ENCODE data around the gene RAPGEF5. TPM values are rescaled to one million over a fixed set of nuclear protein-coding genes. Genes with fewer than 3 reads are reported as not detected.

The RAPGEF5 gene
- total and polyA plus RNA-seq, 2 donors (not counting 3 experiments of a cell fraction or from before 2014, with no cell fraction given) = 10.0 to 43.2 TPM

- no peak for TF ChIP-seq JUN (IDR thresholded peaks at IDR 0.05; ENCODE audit: borderline replicate concordance, insufficient read depth, insufficient read length, low read depth)
- peaks cover 4 to 17% of the 10 kb centered on the region in 2 experiments for H3K36me3 ChIP-seq (ENCODE audit: control insufficient read depth in 2 of 2, extremely low read depth in 1 of 2, insufficient read depth in 2 of 2, low read length in 2 of 2)
- no peak overlapping the region for H3K4me3 ChIP-seq (replicated peaks in 1 of 3; ENCODE audit: insufficient read depth in 1 of 3, low read depth in 1 of 3, low read length in 3 of 3)
- no peaks in the 10 kb centered on the region for H4K20me1 ChIP-seq (replicated peaks; ENCODE audit: control insufficient read depth, extremely low read depth, insufficient read depth, low read length)
- H3K27ac ChIP-seq (ENCODE audit: insufficient read depth, low read depth, low read length) = no peak overlapping the region
- DNase-seq (ENCODE audit: low read depth, low spot score) (no peak), FAIRE-seq (no peak)
- H3K79me2 ChIP-seq (ENCODE audit: control insufficient read depth, insufficient read depth, low read length) = no peaks in the 10 kb centered on the region
- intact Hi-C loops (cut with micrococcal nuclease) = no loop called here
- CTCF ChIA-PET = no interaction called here
- POLR2A ChIA-PET = interaction anchor here (0.6 kb wide), 1 partner anchor 994 kb away, joined by 6 read pairs; no protein-coding TSS in a partner anchor
- H3K9me1 ChIP-seq (replicated peaks; ENCODE audit: control insufficient read depth, extremely low read depth, insufficient read depth, low read length) = no peaks in the 10 kb centered on the region
- dilution Hi-C loops (cut with MboI; ENCODE audit: extremely low pct_ligation_motif_present, low sequenced_read_pairs) = no loop called here
- H3K9ac ChIP-seq (replicated peaks; ENCODE audit: extremely low read depth, insufficient read depth, low read length) = no peak overlapping the region
- no peak overlapping the region for H2AFZ ChIP-seq (ENCODE audit: low read depth, low read length)
- no peaks in the 10 kb centered on the region for H3K4me1 ChIP-seq (ENCODE audit: control insufficient read depth, extremely low read depth, insufficient read depth, low read length)
- H3K27me3 ChIP-seq (ENCODE audit: control insufficient read depth in 2 of 2, insufficient read depth in 2 of 2, low read length in 2 of 2) = no peaks in the 10 kb centered on the region
- H3K4me2 ChIP-seq (ENCODE audit: insufficient read depth, low read length) = no peak overlapping the region
- H3K9me3 ChIP-seq (replicated peaks; ENCODE audit: control insufficient read depth, insufficient read depth, low read length) = no peaks in the 10 kb centered on the region
- no TSS peak for BruUV-seq (replicated peaks)
These were observed 212.0 kb downstream of the RAPGEF5 start for GRCh38 chr7:22144950-22145349.

GRCh38 chr7:22143491-22143890 is 213.5 kb downstream of the RAPGEF5 start:
- H3K4me3 ChIP-seq (replicated peaks in 1 of 3; ENCODE audit: insufficient read depth in 1 of 3, low read depth in 1 of 3, low read length in 3 of 3) = no peak overlapping the region
- no peak overlapping the region for H2AFZ ChIP-seq (ENCODE audit: low read depth, low read length)
- no peaks in the 10 kb centered on the region for H4K20me1 ChIP-seq (replicated peaks; ENCODE audit: control insufficient read depth, extremely low read depth, insufficient read depth, low read length)
- no peaks in the 10 kb centered on the region for H3K9me1 ChIP-seq (replicated peaks; ENCODE audit: control insufficient read depth, extremely low read depth, insufficient read depth, low read length)
- dilution Hi-C loops (cut with MboI; ENCODE audit: extremely low pct_ligation_motif_present, low sequenced_read_pairs) = no loop called here
- ChIA-PET CTCF (interaction anchor here (1.2 to 1.5 kb wide), 2 partner anchors 13 to 16 kb away, joined by 3 read pairs; no protein-coding TSS in a partner anchor), POLR2A (no interaction called here)
- TF ChIP-seq JUN (IDR thresholded peaks at IDR 0.05; ENCODE audit: borderline replicate concordance, insufficient read depth, insufficient read length, low read depth) (no peak), GATA2 (IDR thresholded peaks at IDR 0.05; ENCODE audit: insufficient read depth, insufficient read length, low read depth, low read length) (no peak), POLR2A (IDR thresholded peaks at IDR 0.05; ENCODE audit: low read depth, low read length) (no peak), MYC (IDR thresholded peaks at IDR 0.05; ENCODE audit: low read depth, low read length) (no peak), POLR2AphosphoS5 (IDR thresholded peaks at IDR 0.05; ENCODE audit: insufficient read depth, low read depth, low read length) (no peak), CTCF (IDR thresholded peaks at IDR 0.05; ENCODE audit: extremely low read depth in 1 of 2, insufficient read depth in 1 of 2, low read depth in 1 of 2, low read length in 2 of 2) (no peak)
- BruUV-seq (replicated peaks) = no TSS peak
- no peaks in the 10 kb centered on the region for H3K27me3 ChIP-seq (ENCODE audit: control insufficient read depth in 2 of 2, insufficient read depth in 2 of 2, low read length in 2 of 2)
- H3K9me3 ChIP-seq (replicated peaks; ENCODE audit: control insufficient read depth, insufficient read depth, low read length) = no peaks in the 10 kb centered on the region
- intact Hi-C loops (cut with micrococcal nuclease) = no loop called here
- FAIRE-seq (no peak), DNase-seq (ENCODE audit: low read depth, low spot score) (no peak)
- no peaks in the 10 kb centered on the region for H3K79me2 ChIP-seq (ENCODE audit: control insufficient read depth, insufficient read depth, low read length)
- no peak overlapping the region for H3K9ac ChIP-seq (replicated peaks; ENCODE audit: extremely low read depth, insufficient read depth, low read length)
- H3K27ac ChIP-seq (ENCODE audit: insufficient read depth, low read depth, low read length) = no peak overlapping the region
- H3K4me2 ChIP-seq (ENCODE audit: insufficient read depth, low read length) = no peak overlapping the region
- peaks cover 8 to 18% of the 10 kb centered on the region in 2 experiments for H3K36me3 ChIP-seq (ENCODE audit: control insufficient read depth in 2 of 2, extremely low read depth in 1 of 2, insufficient read depth in 2 of 2, low read length in 2 of 2)
- no peaks in the 10 kb centered on the region for H3K4me1 ChIP-seq (ENCODE audit: control insufficient read depth, extremely low read depth, insufficient read depth, low read length)

All from endothelial cell of umbilical vein (primary cell).